WTC11 (cell line): ENCODE measurements around the gene ZFYVE19. TPM values are rescaled to one million over a fixed set of nuclear protein-coding genes. Genes with fewer than 3 reads are reported as not detected.

Experiments used
- ATAC-seq: fragments of 200-7000 bp; cut with Tn5 transposase; 2 replicates; pipeline ENCODE4 v1.10.0; 2021; ENCODE audit warnings: mild to moderate bottlenecking, moderate library complexity
- CTCF ChIA-PET: fragments of 300-600 bp; sonication (Branson Sonifier 250); formaldehyde crosslinking; loops from one replicate; lab custom pipeline; 2021; ENCODE audit warnings: antibody characterized with exemption; lab: Charles Lee
- POLR2A ChIA-PET: fragments of 350-600 bp; sonication (Branson Sonifier 250); formaldehyde crosslinking; loops from one replicate; lab custom pipeline; 2021; ENCODE audit warnings: antibody characterized with exemption; lab: Charles Lee
- DNase-seq: peaks from one replicate; pipeline ENCODE4 v3.0.0; 2021; ENCODE audit warnings: low spot score
- H3K27ac Mint-ChIP-seq: 2 replicates; pipeline ENCODE4 v1.8.0; 2021; ENCODE audit warnings: mixed read lengths
- H3K27me3 Mint-ChIP-seq: 2 replicates; pipeline ENCODE4 v1.8.0; 2021; ENCODE audit warnings: low read depth, mild to moderate bottlenecking, moderate library complexity, mixed read lengths
- H3K36me3 Mint-ChIP-seq: 2 replicates; pipeline ENCODE4 v1.8.0; 2021; ENCODE audit warnings: mixed read lengths
- H3K4me1 Mint-ChIP-seq: 2 replicates; pipeline ENCODE4 v1.8.0; 2022; ENCODE audit warnings: mixed read lengths
- H3K4me3 Mint-ChIP-seq: 2 replicates; pipeline ENCODE4 v1.8.0; 2021; ENCODE audit warnings: mild to moderate bottlenecking, moderate library complexity, mixed read lengths
- H3K9me3 Mint-ChIP-seq: 2 replicates; pipeline ENCODE4 v1.8.0; 2021; ENCODE audit warnings: mixed read lengths
- ATF1 ChIP-seq: sonication (generic); formaldehyde crosslinking; IDR thresholded peaks from 2 replicates; pipeline ENCODE4 v1.8.1; 2023; ENCODE audit warnings: mild to moderate bottlenecking, moderate library complexity, missing genetic modification reagents
- CBFB ChIP-seq: sonication (generic); formaldehyde crosslinking; IDR thresholded peaks from 2 replicates; pipeline ENCODE4 v1.8.1; 2022; ENCODE audit warnings: mild to moderate bottlenecking, low read depth, missing genetic modification reagents
- ELF4 ChIP-seq: sonication (generic); formaldehyde crosslinking; IDR thresholded peaks from 2 replicates; pipeline ENCODE4 v1.8.1; 2022; ENCODE audit warnings: low read depth, mild to moderate bottlenecking, moderate library complexity, missing genetic modification reagents
- FOXP1 ChIP-seq: sonication (generic); formaldehyde crosslinking; IDR thresholded peaks from 2 replicates; pipeline ENCODE4 v1.8.0; 2022; ENCODE audit warnings: missing genetic modification reagents, mild to moderate bottlenecking, moderate library complexity, borderline replicate concordance
- GABPB1 ChIP-seq: sonication (generic); formaldehyde crosslinking; IDR thresholded peaks from 2 replicates; pipeline ENCODE4 v1.8.1; 2023; ENCODE audit warnings: mild to moderate bottlenecking, missing genetic modification reagents
- GRHL2 ChIP-seq: fragments of 250-450 bp; sonication (Bioruptor Pico); IDR thresholded peaks from 2 replicates; pipeline ENCODE4 v1.8.0; 2022; ENCODE audit warnings: mild to moderate bottlenecking, moderate library complexity; ENCODE audit not compliant: insufficient replicate concordance, severe bottlenecking
- IRF2 ChIP-seq: sonication (generic); formaldehyde crosslinking; IDR thresholded peaks from 2 replicates; pipeline ENCODE4 v1.8.0; 2022; ENCODE audit warnings: low read depth, missing genetic modification reagents, borderline replicate concordance
- KAT7 ChIP-seq: sonication (generic); formaldehyde crosslinking; IDR thresholded peaks from 2 replicates; pipeline ENCODE4 v1.8.1; 2023; ENCODE audit warnings: missing genetic modification reagents, mild to moderate bottlenecking, borderline replicate concordance
- NFYB ChIP-seq: sonication (generic); formaldehyde crosslinking; conservative IDR thresholded peaks from 2 replicates; pipeline ENCODE4 v1.8.0; 2022; ENCODE audit warnings: low read depth, missing genetic modification reagents
- NR3C1 ChIP-seq: sonication (generic); formaldehyde crosslinking; conservative IDR thresholded peaks from 2 replicates; pipeline ENCODE4 v1.8.1; 2023; ENCODE audit warnings: low read depth, mild to moderate bottlenecking, missing genetic modification reagents
- RORB ChIP-seq: fragments of 250-450 bp; sonication (Bioruptor Pico); IDR thresholded peaks from 2 replicates; pipeline ENCODE4 v1.9.0; 2021; ENCODE audit warnings: mild to moderate bottlenecking
- ZNF138 ChIP-seq: sonication (generic); formaldehyde crosslinking; conservative IDR thresholded peaks from 2 replicates; pipeline ENCODE4 v1.8.1; 2022; ENCODE audit warnings: mild to moderate bottlenecking, moderate library complexity, missing genetic modification reagents
- ZNF232 ChIP-seq: sonication (generic); formaldehyde crosslinking; IDR thresholded peaks from 2 replicates; pipeline ENCODE4 v1.8.0; 2022; ENCODE audit warnings: mild to moderate bottlenecking, missing genetic modification reagents
- ZNF263 ChIP-seq: sonication (generic); formaldehyde crosslinking; IDR thresholded peaks from 2 replicates; pipeline ENCODE4 v1.8.1; 2022; ENCODE audit warnings: low read depth, mild to moderate bottlenecking, moderate library complexity, missing genetic modification reagents
- total RNA-seq: library from RNA; stranded (reverse); gene quantifications from 3 replicates; pipeline ENCODE4 v1.2.3, GENCODE V29; 2021
- TF ChIP-seq, protein P1 (sequence below): fragments of 250-450 bp; sonication (Bioruptor Pico); IDR thresholded peaks from 2 replicates; pipeline ENCODE4 v2.1.2; 2022; ENCODE audit warnings: mild to moderate bottlenecking, moderate library complexity
- TF ChIP-seq, protein P2 (sequence below): sonication (generic); formaldehyde crosslinking; IDR thresholded peaks from 2 replicates; pipeline ENCODE4 v1.8.1; 2023; ENCODE audit warnings: mild to moderate bottlenecking, missing genetic modification reagents
- TF ChIP-seq, protein P3 (sequence below): sonication (generic); formaldehyde crosslinking; IDR thresholded peaks from 2 replicates; pipeline ENCODE4 v1.8.1; 2023; ENCODE audit warnings: mild to moderate bottlenecking, missing genetic modification reagents
- TF ChIP-seq, protein P4 (sequence below): fragments of 250-450 bp; sonication (Bioruptor Pico); IDR thresholded peaks from 2 replicates; pipeline ENCODE4 v1.9.0; 2021; ENCODE audit warnings: mild to moderate bottlenecking
- TF ChIP-seq, protein P5 (sequence below): fragments of 250-450 bp; sonication (Bioruptor Pico); IDR thresholded peaks from 2 replicates; pipeline ENCODE4 v1.9.0; 2021; ENCODE audit warnings: mild to moderate bottlenecking, borderline replicate concordance
- TF ChIP-seq, protein P6 (sequence below): sonication (generic); formaldehyde crosslinking; IDR thresholded peaks from 2 replicates; pipeline ENCODE4 v1.8.0; 2023; ENCODE audit warnings: missing genetic modification reagents, mild to moderate bottlenecking, borderline replicate concordance
- TF ChIP-seq, protein P7 (sequence below): sonication (generic); formaldehyde crosslinking; IDR thresholded peaks from 2 replicates; pipeline ENCODE4 v1.8.0; 2022; ENCODE audit warnings: mild to moderate bottlenecking, missing genetic modification reagents

Gene ZFYVE19
- total RNA-seq, 1 experiment from 2014 or later, result 18.9 TPM

DNA sequence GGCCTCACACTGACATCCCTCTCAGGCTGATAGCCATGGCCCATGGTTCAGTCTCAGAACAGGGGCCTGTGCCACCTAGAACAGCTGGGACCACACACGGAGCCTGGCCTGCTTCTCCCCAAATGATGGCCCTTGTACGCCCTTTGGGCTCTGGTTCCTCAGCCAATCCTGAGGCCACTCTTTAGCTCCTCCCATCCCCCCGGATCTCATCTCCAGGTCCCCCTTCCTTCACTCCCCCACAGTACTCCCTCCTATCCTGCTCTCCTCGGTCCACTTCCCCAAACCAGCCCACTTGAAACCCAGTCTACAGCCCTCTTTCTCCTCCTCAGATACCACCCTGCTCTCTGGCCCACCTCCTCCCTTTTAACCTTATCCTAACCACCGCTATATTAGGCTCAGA, 17.8 kb upstream of the ZFYVE19 start:
- Mint-ChIP-seq H3K27me3 (no peaks in the 10 kb centered on the region), H3K4me1 (peaks cover 58% of the 10 kb centered on the region), H3K4me3 (no peak overlapping the region), H3K9me3 (no peaks in the 10 kb centered on the region), H3K27ac (peak overlapping the region; percentile 17; the same call in 1 of the 2 replicates), H3K36me3 (peaks cover 10% of the 10 kb centered on the region)
- CTCF ChIA-PET, result interaction anchor here (0.6 to 2.2 kb wide), 9 partner anchors 11 to 200 kb away, joined by 3 to 9 read pairs (median 4); partner anchors contain the start of gene VPS18
- ATAC-seq (no peak), DNase-seq (no peak)
- POLR2A ChIA-PET, result interaction anchor here (0.6 kb wide), 1 partner anchor 65 kb away, joined by 3 read pairs; no protein-coding TSS in a partner anchor
- TF ChIP-seq, protein P1, sequence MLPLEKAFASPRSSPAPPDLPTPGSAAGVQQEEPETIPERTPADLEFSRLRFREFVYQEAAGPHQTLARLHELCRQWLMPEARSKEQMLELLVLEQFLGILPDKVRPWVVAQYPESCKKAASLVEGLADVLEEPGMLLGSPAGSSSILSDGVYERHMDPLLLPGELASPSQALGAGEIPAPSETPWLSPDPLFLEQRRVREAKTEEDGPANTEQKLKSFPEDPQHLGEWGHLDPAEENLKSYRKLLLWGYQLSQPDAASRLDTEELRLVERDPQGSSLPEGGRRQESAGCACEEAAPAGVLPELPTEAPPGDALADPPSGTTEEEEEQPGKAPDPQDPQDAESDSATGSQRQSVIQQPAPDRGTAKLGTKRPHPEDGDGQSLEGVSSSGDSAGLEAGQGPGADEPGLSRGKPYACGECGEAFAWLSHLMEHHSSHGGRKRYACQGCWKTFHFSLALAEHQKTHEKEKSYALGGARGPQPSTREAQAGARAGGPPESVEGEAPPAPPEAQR (CRISPR knock-in tag), result no peak
- no peak for TF ChIP-seq FOXP1
- TF ChIP-seq RORB, result no peak
- TF ChIP-seq CBFB (CRISPR knock-in tag), result no peak
- TF ChIP-seq, protein P2, sequence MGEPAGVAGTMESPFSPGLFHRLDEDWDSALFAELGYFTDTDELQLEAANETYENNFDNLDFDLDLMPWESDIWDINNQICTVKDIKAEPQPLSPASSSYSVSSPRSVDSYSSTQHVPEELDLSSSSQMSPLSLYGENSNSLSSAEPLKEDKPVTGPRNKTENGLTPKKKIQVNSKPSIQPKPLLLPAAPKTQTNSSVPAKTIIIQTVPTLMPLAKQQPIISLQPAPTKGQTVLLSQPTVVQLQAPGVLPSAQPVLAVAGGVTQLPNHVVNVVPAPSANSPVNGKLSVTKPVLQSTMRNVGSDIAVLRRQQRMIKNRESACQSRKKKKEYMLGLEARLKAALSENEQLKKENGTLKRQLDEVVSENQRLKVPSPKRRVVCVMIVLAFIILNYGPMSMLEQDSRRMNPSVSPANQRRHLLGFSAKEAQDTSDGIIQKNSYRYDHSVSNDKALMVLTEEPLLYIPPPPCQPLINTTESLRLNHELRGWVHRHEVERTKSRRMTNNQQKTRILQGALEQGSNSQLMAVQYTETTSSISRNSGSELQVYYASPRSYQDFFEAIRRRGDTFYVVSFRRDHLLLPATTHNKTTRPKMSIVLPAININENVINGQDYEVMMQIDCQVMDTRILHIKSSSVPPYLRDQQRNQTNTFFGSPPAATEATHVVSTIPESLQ (CRISPR knock-in tag), result no peak
- TF ChIP-seq, protein P3, sequence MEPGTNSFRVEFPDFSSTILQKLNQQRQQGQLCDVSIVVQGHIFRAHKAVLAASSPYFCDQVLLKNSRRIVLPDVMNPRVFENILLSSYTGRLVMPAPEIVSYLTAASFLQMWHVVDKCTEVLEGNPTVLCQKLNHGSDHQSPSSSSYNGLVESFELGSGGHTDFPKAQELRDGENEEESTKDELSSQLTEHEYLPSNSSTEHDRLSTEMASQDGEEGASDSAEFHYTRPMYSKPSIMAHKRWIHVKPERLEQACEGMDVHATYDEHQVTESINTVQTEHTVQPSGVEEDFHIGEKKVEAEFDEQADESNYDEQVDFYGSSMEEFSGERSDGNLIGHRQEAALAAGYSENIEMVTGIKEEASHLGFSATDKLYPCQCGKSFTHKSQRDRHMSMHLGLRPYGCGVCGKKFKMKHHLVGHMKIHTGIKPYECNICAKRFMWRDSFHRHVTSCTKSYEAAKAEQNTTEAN, result no peak
- no peak for TF ChIP-seq ZNF232 (CRISPR knock-in tag)
- TF ChIP-seq ZNF138 (CRISPR knock-in tag), result no peak
- no peak for TF ChIP-seq ATF1 (CRISPR knock-in tag)
- TF ChIP-seq GABPB1, result no peak
- TF ChIP-seq GRHL2 (CRISPR knock-in tag), result no peak
- no peak for TF ChIP-seq NR3C1 (CRISPR knock-in tag)
- TF ChIP-seq ELF4 (CRISPR knock-in tag), result no peak
- no peak for TF ChIP-seq ZNF263
- TF ChIP-seq NFYB (CRISPR knock-in tag), result no peak
- TF ChIP-seq, protein P4, sequence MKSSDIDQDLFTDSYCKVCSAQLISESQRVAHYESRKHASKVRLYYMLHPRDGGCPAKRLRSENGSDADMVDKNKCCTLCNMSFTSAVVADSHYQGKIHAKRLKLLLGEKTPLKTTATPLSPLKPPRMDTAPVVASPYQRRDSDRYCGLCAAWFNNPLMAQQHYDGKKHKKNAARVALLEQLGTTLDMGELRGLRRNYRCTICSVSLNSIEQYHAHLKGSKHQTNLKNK (CRISPR knock-in tag), result no peak

DNA sequence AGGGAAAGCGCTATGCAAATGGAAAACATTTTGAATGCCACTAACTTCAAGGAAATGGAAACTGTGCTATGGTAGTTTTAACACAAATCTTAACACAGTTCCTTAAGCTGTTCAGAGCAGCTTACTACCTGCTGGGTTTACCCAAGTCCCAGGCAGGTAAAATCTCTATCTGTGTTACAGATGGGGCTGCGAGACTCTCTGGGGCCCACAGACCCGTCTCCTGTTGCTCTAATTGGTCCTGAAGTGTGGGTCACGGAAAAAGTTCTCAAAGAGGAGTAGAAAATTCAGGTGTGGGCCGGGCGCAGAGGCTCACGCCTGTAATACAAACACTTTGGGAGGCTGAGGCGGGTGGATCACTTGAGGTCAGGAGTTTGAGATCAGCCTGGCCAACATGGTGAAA, 16.9 kb upstream of the ZFYVE19 start:
- Mint-ChIP-seq H3K27me3 (no peaks in the 10 kb centered on the region), H3K9me3 (no peaks in the 10 kb centered on the region), H3K27ac (peak overlapping the region; percentile 34), H3K36me3 (peaks cover 10% of the 10 kb centered on the region), H3K4me1 (peaks cover 55% of the 10 kb centered on the region), H3K4me3 (no peak overlapping the region)
- DNase-seq, result no peak
- CTCF ChIA-PET, result interaction anchor here (0.6 to 2.2 kb wide), 7 partner anchors 43 to 200 kb away, joined by 3 to 9 read pairs (median 4); partner anchors contain the start of genes SPINT1 and VPS18
- POLR2A ChIA-PET, result no interaction called here
- ATAC-seq, result no peak
- TF ChIP-seq IRF2 (CRISPR knock-in tag) (no peak), KAT7 (CRISPR knock-in tag) (no peak)
- TF ChIP-seq, protein P5, sequence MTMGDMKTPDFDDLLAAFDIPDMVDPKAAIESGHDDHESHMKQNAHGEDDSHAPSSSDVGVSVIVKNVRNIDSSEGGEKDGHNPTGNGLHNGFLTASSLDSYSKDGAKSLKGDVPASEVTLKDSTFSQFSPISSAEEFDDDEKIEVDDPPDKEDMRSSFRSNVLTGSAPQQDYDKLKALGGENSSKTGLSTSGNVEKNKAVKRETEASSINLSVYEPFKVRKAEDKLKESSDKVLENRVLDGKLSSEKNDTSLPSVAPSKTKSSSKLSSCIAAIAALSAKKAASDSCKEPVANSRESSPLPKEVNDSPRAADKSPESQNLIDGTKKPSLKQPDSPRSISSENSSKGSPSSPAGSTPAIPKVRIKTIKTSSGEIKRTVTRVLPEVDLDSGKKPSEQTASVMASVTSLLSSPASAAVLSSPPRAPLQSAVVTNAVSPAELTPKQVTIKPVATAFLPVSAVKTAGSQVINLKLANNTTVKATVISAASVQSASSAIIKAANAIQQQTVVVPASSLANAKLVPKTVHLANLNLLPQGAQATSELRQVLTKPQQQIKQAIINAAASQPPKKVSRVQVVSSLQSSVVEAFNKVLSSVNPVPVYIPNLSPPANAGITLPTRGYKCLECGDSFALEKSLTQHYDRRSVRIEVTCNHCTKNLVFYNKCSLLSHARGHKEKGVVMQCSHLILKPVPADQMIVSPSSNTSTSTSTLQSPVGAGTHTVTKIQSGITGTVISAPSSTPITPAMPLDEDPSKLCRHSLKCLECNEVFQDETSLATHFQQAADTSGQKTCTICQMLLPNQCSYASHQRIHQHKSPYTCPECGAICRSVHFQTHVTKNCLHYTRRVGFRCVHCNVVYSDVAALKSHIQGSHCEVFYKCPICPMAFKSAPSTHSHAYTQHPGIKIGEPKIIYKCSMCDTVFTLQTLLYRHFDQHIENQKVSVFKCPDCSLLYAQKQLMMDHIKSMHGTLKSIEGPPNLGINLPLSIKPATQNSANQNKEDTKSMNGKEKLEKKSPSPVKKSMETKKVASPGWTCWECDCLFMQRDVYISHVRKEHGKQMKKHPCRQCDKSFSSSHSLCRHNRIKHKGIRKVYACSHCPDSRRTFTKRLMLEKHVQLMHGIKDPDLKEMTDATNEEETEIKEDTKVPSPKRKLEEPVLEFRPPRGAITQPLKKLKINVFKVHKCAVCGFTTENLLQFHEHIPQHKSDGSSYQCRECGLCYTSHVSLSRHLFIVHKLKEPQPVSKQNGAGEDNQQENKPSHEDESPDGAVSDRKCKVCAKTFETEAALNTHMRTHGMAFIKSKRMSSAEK (CRISPR knock-in tag), result no peak
- TF ChIP-seq, protein P6, sequence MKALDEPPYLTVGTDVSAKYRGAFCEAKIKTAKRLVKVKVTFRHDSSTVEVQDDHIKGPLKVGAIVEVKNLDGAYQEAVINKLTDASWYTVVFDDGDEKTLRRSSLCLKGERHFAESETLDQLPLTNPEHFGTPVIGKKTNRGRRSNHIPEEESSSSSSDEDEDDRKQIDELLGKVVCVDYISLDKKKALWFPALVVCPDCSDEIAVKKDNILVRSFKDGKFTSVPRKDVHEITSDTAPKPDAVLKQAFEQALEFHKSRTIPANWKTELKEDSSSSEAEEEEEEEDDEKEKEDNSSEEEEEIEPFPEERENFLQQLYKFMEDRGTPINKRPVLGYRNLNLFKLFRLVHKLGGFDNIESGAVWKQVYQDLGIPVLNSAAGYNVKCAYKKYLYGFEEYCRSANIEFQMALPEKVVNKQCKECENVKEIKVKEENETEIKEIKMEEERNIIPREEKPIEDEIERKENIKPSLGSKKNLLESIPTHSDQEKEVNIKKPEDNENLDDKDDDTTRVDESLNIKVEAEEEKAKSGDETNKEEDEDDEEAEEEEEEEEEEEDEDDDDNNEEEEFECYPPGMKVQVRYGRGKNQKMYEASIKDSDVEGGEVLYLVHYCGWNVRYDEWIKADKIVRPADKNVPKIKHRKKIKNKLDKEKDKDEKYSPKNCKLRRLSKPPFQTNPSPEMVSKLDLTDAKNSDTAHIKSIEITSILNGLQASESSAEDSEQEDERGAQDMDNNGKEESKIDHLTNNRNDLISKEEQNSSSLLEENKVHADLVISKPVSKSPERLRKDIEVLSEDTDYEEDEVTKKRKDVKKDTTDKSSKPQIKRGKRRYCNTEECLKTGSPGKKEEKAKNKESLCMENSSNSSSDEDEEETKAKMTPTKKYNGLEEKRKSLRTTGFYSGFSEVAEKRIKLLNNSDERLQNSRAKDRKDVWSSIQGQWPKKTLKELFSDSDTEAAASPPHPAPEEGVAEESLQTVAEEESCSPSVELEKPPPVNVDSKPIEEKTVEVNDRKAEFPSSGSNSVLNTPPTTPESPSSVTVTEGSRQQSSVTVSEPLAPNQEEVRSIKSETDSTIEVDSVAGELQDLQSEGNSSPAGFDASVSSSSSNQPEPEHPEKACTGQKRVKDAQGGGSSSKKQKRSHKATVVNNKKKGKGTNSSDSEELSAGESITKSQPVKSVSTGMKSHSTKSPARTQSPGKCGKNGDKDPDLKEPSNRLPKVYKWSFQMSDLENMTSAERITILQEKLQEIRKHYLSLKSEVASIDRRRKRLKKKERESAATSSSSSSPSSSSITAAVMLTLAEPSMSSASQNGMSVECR (CRISPR knock-in tag), result no peak
- TF ChIP-seq, protein P7, sequence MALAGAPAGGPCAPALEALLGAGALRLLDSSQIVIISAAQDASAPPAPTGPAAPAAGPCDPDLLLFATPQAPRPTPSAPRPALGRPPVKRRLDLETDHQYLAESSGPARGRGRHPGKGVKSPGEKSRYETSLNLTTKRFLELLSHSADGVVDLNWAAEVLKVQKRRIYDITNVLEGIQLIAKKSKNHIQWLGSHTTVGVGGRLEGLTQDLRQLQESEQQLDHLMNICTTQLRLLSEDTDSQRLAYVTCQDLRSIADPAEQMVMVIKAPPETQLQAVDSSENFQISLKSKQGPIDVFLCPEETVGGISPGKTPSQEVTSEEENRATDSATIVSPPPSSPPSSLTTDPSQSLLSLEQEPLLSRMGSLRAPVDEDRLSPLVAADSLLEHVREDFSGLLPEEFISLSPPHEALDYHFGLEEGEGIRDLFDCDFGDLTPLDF (CRISPR knock-in tag), result no peak
